H1 (cell line): ENCODE data around the gene SATL1. TPM values are rescaled to one million over a fixed set of nuclear protein-coding genes. Genes with fewer than 3 reads are reported as not detected.

ENCODE experiments used
- CTCF ChIA-PET: fragments of 300-600 bp; sonication (Branson Sonifier 250); formaldehyde crosslinking; loops from one replicate; lab custom pipeline; 2021; ENCODE audit not compliant: partially characterized antibody; lab: Charles Lee
- POLR2A ChIA-PET: fragments of 300-600 bp; sonication (Branson Sonifier 250); formaldehyde crosslinking; loops from one replicate; lab custom pipeline; 2021; ENCODE audit warnings: inconsistent platforms; ENCODE audit not compliant: partially characterized antibody; lab: Charles Lee
- DNase-seq, 2 experiments: peaks; one replicate each; pipeline versions ENCODE4 v3.0.0 to v3.0.0-alpha.2; 2010 to 2022; ENCODE audit warnings: low spot score in 2 of 2, low read depth in 1 of 2, mixed read lengths in 1 of 2
- FAIRE-seq: peaks from 2 replicates; lab custom pipeline; 2011; peaks lifted over from hg19 to GRCh38; lab: Jason Lieb, UNC
- H2AFZ ChIP-seq: 2 replicates; pipeline ENCODE4 v1.8.1; 2012; ENCODE audit warnings: low read length, inconsistent platforms
- H2AK5ac ChIP-seq: 2 replicates; pipeline ENCODE4 v1.6.1; 2013; ENCODE audit warnings: low read depth, low read length
- H2BK120ac ChIP-seq: replicated peaks from 2 replicates; pipeline ENCODE3; 2013; ENCODE audit warnings: low read depth, low read length, inconsistent platforms
- H2BK12ac ChIP-seq: 2 replicates; pipeline ENCODE4 v1.6.1; 2013; ENCODE audit warnings: low read depth, low read length
- H2BK15ac ChIP-seq: 2 replicates; pipeline ENCODE4 v1.6.1; 2013; ENCODE audit warnings: low read length
- H2BK20ac ChIP-seq: 2 replicates; pipeline ENCODE4 v1.6.1; 2013; ENCODE audit warnings: low read length
- H2BK5ac ChIP-seq: 2 replicates; pipeline ENCODE4 v1.6.1; 2013; ENCODE audit warnings: low read depth, low read length
- H3K14ac ChIP-seq: 2 replicates; pipeline ENCODE4 v1.6.1; 2013; ENCODE audit warnings: inconsistent platforms; ENCODE audit not compliant: insufficient read length
- H3K18ac ChIP-seq: 2 replicates; pipeline ENCODE4 v1.6.1; 2013; ENCODE audit warnings: low read length; ENCODE audit errors: extremely low read depth
- H3K23ac ChIP-seq: 2 replicates; pipeline ENCODE4 v1.6.1; 2013; ENCODE audit warnings: inconsistent platforms; ENCODE audit not compliant: insufficient read length
- H3K23me2 ChIP-seq: 2 replicates; pipeline ENCODE4 v1.6.1; 2013; ENCODE audit warnings: low read depth, low read length
- H3K27ac ChIP-seq: 2 replicates; pipeline ENCODE4 v1.6.1; 2011; ENCODE audit warnings: low read depth, low read length, inconsistent platforms
- H3K27me3 ChIP-seq, 4 experiments: replicated peaks in 1 of 4; 1 replicate in 1 of 4; 2 replicates in 3 of 4; pipeline versions ENCODE4 v1.6.1 to v1.8.1; 2011 to 2013; ENCODE audit warnings: low read length in 3 of 4, mild to moderate bottlenecking in 3 of 4, inconsistent platforms in 2 of 4, mixed read lengths in 2 of 4, moderate library complexity in 1 of 4; ENCODE audit not compliant: control insufficient read depth in 3 of 4, insufficient read depth in 3 of 4; ENCODE audit errors: extremely low read depth in 1 of 4
- H3K36me3 ChIP-seq, 4 experiments: 2 replicates each; pipeline versions ENCODE4 v1.6.1 to v1.8.1; 2011 to 2013; ENCODE audit warnings: mild to moderate bottlenecking in 4 of 4, low read length in 3 of 4, moderate library complexity in 2 of 4, control low read depth in 1 of 4, inconsistent platforms in 1 of 4; ENCODE audit not compliant: insufficient read depth in 4 of 4, control insufficient read depth in 2 of 4
- H3K4ac ChIP-seq: replicated peaks from 2 replicates; pipeline ENCODE3; 2013; ENCODE audit warnings: low read length, low read depth, mixed read lengths, inconsistent platforms; ENCODE audit not compliant: insufficient read length
- H3K4me1 ChIP-seq, 4 experiments: replicated peaks in 1 of 4; 1 replicate in 1 of 4; 2 replicates in 3 of 4; pipeline versions ENCODE4 v1.6.1 to v1.8.1; 2011 to 2013; ENCODE audit warnings: low read length in 3 of 4, inconsistent platforms in 2 of 4, mixed read lengths in 1 of 4; ENCODE audit not compliant: insufficient read depth in 4 of 4, control insufficient read depth in 3 of 4
- H3K4me2 ChIP-seq, 2 experiments: 2 replicates each; pipeline versions ENCODE4 v1.6.1 to v1.8.1; 2011 to 2013; ENCODE audit warnings: low read depth in 2 of 2, low read length in 2 of 2, control low read depth in 1 of 2, inconsistent platforms in 1 of 2, mild to moderate bottlenecking in 1 of 2; ENCODE audit not compliant: insufficient read depth in 1 of 2
- H3K4me3 ChIP-seq, 4 experiments: fragments of 200-600, 300-600 bp in 1 of 4; sonication (generic), shearing (Covaris generic), sonication (Bioruptor Twin) in 1 of 4; 2 replicates each; pipeline versions ENCODE4 v1.5.1 to v1.8.1; 2011 to 2016; ENCODE audit warnings: low read length in 4 of 4, low read depth in 3 of 4, control low read depth in 2 of 4, inconsistent platforms in 2 of 4, mild to moderate bottlenecking in 2 of 4, mixed read lengths in 1 of 4, moderate library complexity in 1 of 4; ENCODE audit not compliant: insufficient read depth in 2 of 4; ENCODE audit errors: extremely low read depth in 1 of 4
- H3K56ac ChIP-seq: replicated peaks from 2 replicates; pipeline ENCODE3; 2013; ENCODE audit warnings: low read depth, mild to moderate bottlenecking, mixed read lengths, low read length, inconsistent platforms; ENCODE audit not compliant: insufficient read length
- H3K79me1 ChIP-seq: 2 replicates; pipeline ENCODE4 v1.6.1; 2013; ENCODE audit warnings: low read depth, low read length, control low read depth
- H3K79me2 ChIP-seq, 2 experiments: 2 replicates each; pipeline versions ENCODE4 v1.6.1 to v1.8.1; 2012 to 2013; ENCODE audit warnings: low read length in 2 of 2, mild to moderate bottlenecking in 2 of 2, inconsistent platforms in 1 of 2; ENCODE audit not compliant: insufficient read depth in 2 of 2, control insufficient read depth in 1 of 2
- H3K9ac ChIP-seq, 4 experiments: replicated peaks in 1 of 4; 1 replicate in 1 of 4; 2 replicates in 3 of 4; pipeline versions ENCODE4 v1.6.1 to v1.8.1; 2011 to 2013; ENCODE audit warnings: low read depth in 3 of 4, low read length in 3 of 4, control low read depth in 2 of 4, mild to moderate bottlenecking in 2 of 4, moderate library complexity in 2 of 4, inconsistent platforms in 1 of 4; ENCODE audit errors: extremely low read depth in 1 of 4
- H3K9me3 ChIP-seq, 2 experiments: 2 replicates each; pipeline versions ENCODE4 v1.6.1 to v1.8.1; 2012 to 2013; ENCODE audit warnings: mild to moderate bottlenecking in 2 of 2, moderate library complexity in 2 of 2, control low read depth in 1 of 2, inconsistent platforms in 1 of 2, low read depth in 1 of 2, low read length in 1 of 2, mixed read lengths in 1 of 2; ENCODE audit not compliant: insufficient read depth in 2 of 2
- H4K20me1 ChIP-seq, 2 experiments: replicated peaks in 1 of 2; 2 replicates each; pipeline versions ENCODE3 to v1.8.1; 2011 to 2013; ENCODE audit warnings: inconsistent platforms in 2 of 2, low read length in 2 of 2, mild to moderate bottlenecking in 1 of 2; ENCODE audit not compliant: insufficient read depth in 2 of 2, control insufficient read depth in 1 of 2
- H4K5ac ChIP-seq: 2 replicates; pipeline ENCODE4 v1.6.1; 2013; ENCODE audit warnings: low read length, low read depth, mixed read lengths, inconsistent platforms; ENCODE audit not compliant: insufficient read length
- H4K8ac ChIP-seq: 2 replicates; pipeline ENCODE4 v1.8.0; 2013; ENCODE audit warnings: mild to moderate bottlenecking, moderate library complexity, low read length, inconsistent platforms; ENCODE audit not compliant: insufficient read depth; ENCODE audit errors: extremely low read depth
- H4K91ac ChIP-seq: replicated peaks from 2 replicates; pipeline ENCODE3; 2013; ENCODE audit warnings: low read length, mixed read lengths, inconsistent platforms; ENCODE audit not compliant: insufficient read length
- CBX5 ChIP-seq: fragments of 300-800, 300-1000 bp; sonication (generic); IDR thresholded peaks from 2 replicates; pipeline ENCODE4 v1.7.1; 2016; ENCODE audit warnings: antibody characterized with exemption, low read length, low read depth
- WGBS, 2 experiments: shearing (Covaris generic) in 1 of 2; methylation state at CpG; one replicate each; pipeline versions ENCODE4 v1.1.6 to v1.1.7; 2013 to 2015; ENCODE audit warnings: low lambda C conversion rate in 2 of 2, mixed read lengths in 2 of 2, inconsistent platforms in 1 of 2, low coverage in 1 of 2, missing lambda C conversion rate in 1 of 2; ENCODE audit not compliant: insufficient replicate concordance in 2 of 2, insufficient coverage in 1 of 2, insufficient read length in 1 of 2; ENCODE audit errors: extremely low coverage in 1 of 2, missing lambda C conversion rate in 1 of 2; 5-methylcytosine and 5-hydroxymethylcytosine counted together
- polyA plus RNA-seq, 7 experiments: library from polyadenylated mRNA; depleted of rRNA in 3 of 7; stranded (reverse) in 5 of 7; unstranded in 2 of 7; fragments of >200 nt in 5 of 7; fragments of 200-250 nt in 2 of 7; gene quantifications; 1 replicate in 5 of 7; 2 replicates in 1 of 7; 4 replicates in 1 of 7; pipeline versions ENCODE4 v1.2.1 to v1.2.3, GENCODE V29; 2011 to 2013; ENCODE audit warnings: missing spikeins in 2 of 7, mixed read lengths in 2 of 7
- total RNA-seq: library from RNA; stranded (reverse); fragmentation: NEBNext Ultra II Directional; extraction: Animal tissue kit (Norgen Biotek cat#: 25700); gene quantifications from 2 replicates; pipeline ENCODE4 v1.2.1, GENCODE V29; 2021
- TF ChIP-seq, protein P1 (sequence below): IDR thresholded peaks from 2 replicates; pipeline ENCODE4 v1.6.1; 2012; ENCODE audit warnings: low read length, inconsistent platforms

SATL1 gene
- total and polyA plus RNA-seq, 2 of the 8 experiments (the other 6 are each of a cell fraction or from before 2014, with no cell fraction given), result 0.06 to 0.17 TPM

DNA sequence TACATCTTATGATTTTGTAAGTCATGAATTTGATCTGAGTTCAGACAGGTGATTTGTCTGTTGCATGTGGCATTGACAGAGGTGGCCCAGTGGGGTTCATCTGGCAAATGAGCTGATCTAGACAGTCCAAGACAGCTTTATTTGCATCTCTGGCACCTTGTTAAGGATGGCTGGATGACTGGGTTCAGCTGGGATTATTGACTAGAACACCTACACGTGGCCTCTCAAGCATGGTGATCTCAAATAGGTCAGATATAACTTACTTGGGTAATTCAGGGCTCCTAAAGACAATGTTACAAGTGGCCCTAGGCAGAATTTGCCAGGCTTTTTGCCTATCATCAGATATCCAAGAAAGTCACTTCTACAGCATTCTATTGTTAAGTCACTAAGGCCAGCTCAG lies 192.0 kb downstream of the SATL1 start:
- Histone ChIP-seq H4K5ac (no peak overlapping the region), H2BK20ac (no peak overlapping the region), H3K4me3 (no peak overlapping the region), H3K9me3 (no peaks in the 10 kb centered on the region), H4K8ac (no peak overlapping the region), H3K9ac (no peak overlapping the region), H2BK5ac (no peak overlapping the region), H3K27me3 (no peaks in the 10 kb centered on the region), H2AFZ (no peak overlapping the region), H4K91ac (no peak overlapping the region), H3K18ac (no peak overlapping the region), H3K23me2 (no peaks in the 10 kb centered on the region), H3K14ac (no peak overlapping the region), H4K20me1 (no peaks in the 10 kb centered on the region), H3K23ac (no peak overlapping the region), H2BK120ac (no peak overlapping the region), H3K4me2 (no peak overlapping the region), H3K79me2 (no peaks in the 10 kb centered on the region), H2AK5ac (no peak overlapping the region), H2BK15ac (no peak overlapping the region), H3K56ac (no peak overlapping the region), H3K79me1 (no peaks in the 10 kb centered on the region), H3K4me1 (no peaks in the 10 kb centered on the region), H3K36me3 (no peaks in the 10 kb centered on the region), H3K4ac (no peak overlapping the region), H2BK12ac (no peak overlapping the region), H3K27ac (no peak overlapping the region)
- DNase-seq (no peak), FAIRE-seq (no peak)
- 92% methylated on average over 1 of the region's 1 CpG; no CpG with 5 or more reads in 1 of the 2 experiments for WGBS, 2 experiments
- CTCF ChIA-PET, result interaction anchor here (1.1 kb wide), 1 partner anchor 322 kb away, joined by 3 read pairs; no protein-coding TSS in a partner anchor
- POLR2A ChIA-PET, result no interaction called here
- TF ChIP-seq, protein P1, sequence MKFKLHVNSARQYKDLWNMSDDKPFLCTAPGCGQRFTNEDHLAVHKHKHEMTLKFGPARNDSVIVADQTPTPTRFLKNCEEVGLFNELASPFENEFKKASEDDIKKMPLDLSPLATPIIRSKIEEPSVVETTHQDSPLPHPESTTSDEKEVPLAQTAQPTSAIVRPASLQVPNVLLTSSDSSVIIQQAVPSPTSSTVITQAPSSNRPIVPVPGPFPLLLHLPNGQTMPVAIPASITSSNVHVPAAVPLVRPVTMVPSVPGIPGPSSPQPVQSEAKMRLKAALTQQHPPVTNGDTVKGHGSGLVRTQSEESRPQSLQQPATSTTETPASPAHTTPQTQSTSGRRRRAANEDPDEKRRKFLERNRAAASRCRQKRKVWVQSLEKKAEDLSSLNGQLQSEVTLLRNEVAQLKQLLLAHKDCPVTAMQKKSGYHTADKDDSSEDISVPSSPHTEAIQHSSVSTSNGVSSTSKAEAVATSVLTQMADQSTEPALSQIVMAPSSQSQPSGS, result no peak
- TF ChIP-seq CBX5, result no peak
